GM21528 (cell line): Measurements from ENCODE around the gene PSENEN.
"Not testable (repeated sequence)": the region's sequence is repeated elsewhere in the genome, so short reads cannot be mapped to it uniquely, and the experiment has no call there.

ENCODE experiments used
- ATAC-seq: cut with Tn5 transposase; IDR thresholded peaks from one replicate; pipeline ENCODE4 v1.9.1; 2021; ENCODE audit warnings: mild to moderate bottlenecking, moderate library complexity; ENCODE audit not compliant: unreplicated experiment, low FRiP score

The PSENEN gene

GRCh38 chr19:35784503-35785338 lies 39.3 kb downstream of the PSENEN start:
- no peak for ATAC-seq

GRCh38 chr19:35785339-35785627 lies 39.8 kb downstream of the PSENEN start:
- ATAC-seq, result no peak

GRCh38 chr19:35786299-35787160 lies 41.1 kb downstream of the PSENEN start:
- no peak for ATAC-seq

- no peak for ATAC-seq
Observed at GRCh38 chr19:35787227-35787799, 41.9 kb downstream of the PSENEN start.

GRCh38 chr19:35788205-35788960 lies 42.9 kb downstream of the PSENEN start:
- no peak for ATAC-seq

GRCh38 chr19:35789195-35789977 lies 43.9 kb downstream of the PSENEN start:
- ATAC-seq, result no peak

GRCh38 chr19:35789978-35790944 lies 44.8 kb downstream of the PSENEN start:
- no peak for ATAC-seq

- no peak for ATAC-seq
Observed at GRCh38 chr19:35790981-35791813, 45.7 kb downstream of the PSENEN start.

- no peak for ATAC-seq
Observed at GRCh38 chr19:35791814-35792279, 46.4 kb downstream of the PSENEN start.

- ATAC-seq, result no peak
Observed at GRCh38 chr19:35792312-35792711, 46.9 kb downstream of the PSENEN start.

GRCh38 chr19:35792888-35793287 lies 47.4 kb downstream of the PSENEN start:
- ATAC-seq, result no peak

- ATAC-seq, result no peak
Observed at GRCh38 chr19:35793381-35794165, 48.1 kb downstream of the PSENEN start.

- not testable (repeated sequence) for ATAC-seq
Observed at GRCh38 chr19:35795564-35795963, 50.1 kb downstream of the PSENEN start.
